NCI-H146 treated with DMSO at 0.1 percent for 48 hours (cell line): ENCODE data around the gene CREB3L2.
"Not testable (repeated sequence)": the region's sequence is repeated elsewhere in the genome, so short reads cannot be mapped to it uniquely, and the experiment has no call there.

Source experiments
- DNase-seq: peaks from one replicate; lab custom pipeline; 2025; ENCODE audit not compliant: unreplicated experiment; lab: John Stamatoyannopoulos, UW

CREB3L2 gene

DNA sequence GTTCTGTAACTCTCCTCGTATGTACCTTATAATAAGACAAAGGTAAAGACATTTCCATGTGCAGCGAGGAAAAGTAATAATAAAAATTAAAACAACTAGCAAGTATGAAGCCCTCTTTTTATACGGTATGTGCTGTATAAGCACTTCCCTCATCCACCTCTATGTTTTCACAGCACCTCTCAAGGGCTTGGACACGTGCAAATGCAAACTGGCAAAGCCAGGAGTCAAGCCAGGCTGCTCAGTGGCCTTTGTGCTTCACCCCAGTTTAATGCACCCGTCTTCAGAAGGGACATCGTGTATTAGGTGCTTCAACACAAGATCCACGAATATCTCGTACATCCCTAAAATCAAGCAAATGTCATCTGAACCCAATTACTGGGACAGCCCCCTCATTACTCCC lies 153.8 kb downstream of the CREB3L2 start:
- no peak for DNase-seq

GRCh38 chr7:137847568-137848050 lies 154.3 kb downstream of the CREB3L2 start:
- DNase-seq = no peak

- DNase-seq = no peak
Observed at GRCh38 chr7:137846827-137847567, 154.9 kb downstream of the CREB3L2 start, which contains the start of gene DGKI. Gene DGKI (minus strand): TSS chr7:137846974.

DNA sequence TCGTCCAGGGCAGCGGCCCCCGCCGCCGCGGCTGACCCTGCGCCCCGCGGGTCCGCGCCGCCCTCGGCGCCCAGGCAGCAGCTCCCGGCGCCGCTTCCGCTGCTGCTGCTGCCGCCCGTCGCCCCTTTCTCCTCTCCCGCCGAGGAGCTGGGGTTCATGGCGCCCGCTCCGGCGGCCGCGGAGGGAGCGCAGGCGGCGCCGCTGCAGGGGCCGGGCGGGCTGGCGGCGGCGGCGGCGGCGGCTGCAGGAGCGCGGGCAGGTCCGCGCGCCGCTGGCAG lies 155.4 kb downstream of the CREB3L2 start:
- no peak for DNase-seq

DNA sequence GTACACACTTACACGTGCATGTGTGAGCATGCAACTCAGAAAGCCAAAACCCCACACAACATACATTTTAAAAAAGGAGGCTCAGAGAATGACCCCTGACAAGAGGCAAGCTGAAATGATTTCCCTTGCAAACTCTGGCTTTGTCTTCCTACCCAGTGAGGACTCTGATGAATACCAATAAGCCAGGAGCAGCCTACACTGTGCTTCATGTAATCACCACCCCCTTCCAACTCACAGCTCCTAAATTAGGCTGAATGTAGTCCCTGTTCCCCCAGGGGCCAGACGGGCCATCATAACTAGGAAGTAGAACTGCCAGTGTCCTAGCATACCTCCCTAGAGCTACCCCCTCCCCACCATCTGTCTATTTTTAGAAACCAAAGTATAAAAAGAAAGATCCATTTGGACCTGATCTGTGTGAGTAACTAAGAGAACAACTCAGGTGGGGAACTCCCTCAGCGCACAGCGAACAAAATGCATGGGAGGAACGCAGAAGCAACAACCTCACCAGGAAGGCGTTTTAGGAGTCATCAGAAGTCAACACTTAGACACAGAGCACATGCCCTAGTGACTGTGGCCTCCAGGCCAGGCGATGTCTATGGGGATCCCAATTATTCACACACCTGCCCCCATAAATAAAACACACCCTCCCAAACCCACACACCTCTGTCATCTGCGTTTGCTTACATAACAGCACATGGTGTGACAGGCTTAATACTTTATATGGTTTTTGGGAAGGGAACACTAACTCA lies 157.0 kb downstream of the CREB3L2 start:
- DNase-seq = no peak

DNA sequence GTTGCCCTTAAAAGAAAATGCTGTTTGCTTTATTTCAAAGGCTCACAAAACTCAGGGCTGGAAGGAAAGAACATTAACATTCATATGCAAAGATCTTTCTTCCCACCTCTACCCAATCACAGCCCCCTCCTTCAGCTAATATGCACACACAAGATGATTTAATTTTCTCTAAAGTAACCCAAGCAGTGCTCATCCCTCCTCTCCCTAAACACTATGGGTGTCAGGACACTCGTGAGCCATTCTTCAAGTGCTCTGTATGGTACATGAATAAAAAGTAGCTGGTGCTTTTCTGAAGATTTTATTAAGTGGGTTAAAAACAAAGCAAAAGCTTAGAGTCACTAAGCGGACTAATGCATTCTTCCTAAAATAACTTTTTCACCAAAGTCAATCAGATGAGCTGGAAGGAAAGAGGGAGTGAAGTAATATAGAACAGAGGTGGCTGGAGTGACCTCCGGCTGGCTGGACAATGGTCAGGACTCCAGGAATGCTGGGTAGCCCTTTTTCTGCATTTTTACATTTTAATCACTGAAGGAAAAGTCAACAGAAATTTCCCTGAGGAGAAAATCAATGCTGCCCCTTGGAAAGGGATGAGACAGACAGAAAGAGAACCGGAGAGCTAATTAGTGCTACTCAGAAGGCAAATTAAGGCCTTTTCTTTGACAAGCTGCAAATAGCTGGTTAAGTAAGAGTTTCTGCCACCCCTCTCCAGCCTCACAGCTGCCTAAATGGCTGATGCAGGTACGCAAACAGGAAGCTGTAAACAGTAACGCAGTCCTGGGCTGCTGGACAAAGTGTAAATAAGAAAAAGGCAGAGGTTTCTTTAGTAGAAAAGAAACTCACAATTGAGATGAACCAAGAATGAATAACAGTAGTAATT lies 161.7 kb downstream of the CREB3L2 start:
- peak; percentile 67 for DNase-seq

- DNase-seq = no peak
Observed at GRCh38 chr7:137838706-137839315, 163.1 kb downstream of the CREB3L2 start.

GRCh38 chr7:137836541-137836940 lies 165.3 kb downstream of the CREB3L2 start:
- DNase-seq = no peak

- no peak for DNase-seq
Observed at GRCh38 chr7:137836113-137836509, 165.8 kb downstream of the CREB3L2 start.

DNA sequence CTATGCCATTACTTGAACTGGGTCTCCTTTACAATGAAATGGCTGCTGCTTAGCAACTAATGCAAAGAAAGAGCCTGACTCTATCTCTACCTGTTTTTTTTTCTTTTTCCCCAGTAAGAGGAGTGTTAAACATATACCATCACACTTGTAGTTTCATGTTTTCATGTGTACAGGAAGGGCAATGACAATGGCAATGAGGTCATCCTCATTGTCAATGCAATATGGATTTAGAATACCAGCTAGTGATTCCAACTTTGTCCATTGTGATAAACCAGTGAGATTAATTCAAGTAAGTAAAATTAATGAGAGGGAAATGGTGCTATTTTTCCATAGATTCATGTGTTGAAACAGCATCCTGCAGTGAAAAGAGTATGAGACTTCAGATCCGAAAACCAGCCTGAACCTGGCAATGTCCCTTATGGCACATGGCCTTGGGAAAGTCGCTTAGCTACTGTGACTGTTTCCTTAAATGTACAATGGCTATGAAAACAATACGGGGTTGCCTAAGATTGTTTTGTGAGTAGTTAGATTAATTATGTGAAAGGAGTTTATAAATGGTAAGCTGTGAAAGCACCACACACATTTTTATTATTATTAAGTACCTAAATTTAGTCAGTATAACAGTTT lies 166.3 kb downstream of the CREB3L2 start:
- DNase-seq = no peak

DNA sequence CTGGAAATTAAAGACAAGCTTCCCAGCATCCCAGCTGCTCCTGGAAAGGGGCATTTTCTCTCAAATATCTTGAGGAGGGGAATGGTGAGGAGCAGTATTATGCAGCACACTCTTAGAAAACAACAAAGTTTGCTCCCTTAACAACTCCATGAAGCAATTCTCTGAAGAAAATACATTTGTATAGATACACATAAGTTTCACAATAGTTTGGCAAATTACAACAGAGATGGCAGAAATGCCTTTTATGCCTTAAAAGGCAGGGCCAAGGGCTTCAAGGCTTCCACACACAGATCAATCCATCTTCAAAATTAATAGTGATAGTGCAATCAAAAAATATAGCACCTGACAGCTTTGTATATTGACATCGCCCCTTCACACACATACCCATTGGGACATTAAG lies 167.3 kb downstream of the CREB3L2 start:
- no peak for DNase-seq

GRCh38 chr7:137832990-137833389 lies 168.9 kb downstream of the CREB3L2 start:
- DNase-seq = not testable (repeated sequence)

- no peak for DNase-seq
Observed at GRCh38 chr7:137832382-137832781, 169.5 kb downstream of the CREB3L2 start.

DNA sequence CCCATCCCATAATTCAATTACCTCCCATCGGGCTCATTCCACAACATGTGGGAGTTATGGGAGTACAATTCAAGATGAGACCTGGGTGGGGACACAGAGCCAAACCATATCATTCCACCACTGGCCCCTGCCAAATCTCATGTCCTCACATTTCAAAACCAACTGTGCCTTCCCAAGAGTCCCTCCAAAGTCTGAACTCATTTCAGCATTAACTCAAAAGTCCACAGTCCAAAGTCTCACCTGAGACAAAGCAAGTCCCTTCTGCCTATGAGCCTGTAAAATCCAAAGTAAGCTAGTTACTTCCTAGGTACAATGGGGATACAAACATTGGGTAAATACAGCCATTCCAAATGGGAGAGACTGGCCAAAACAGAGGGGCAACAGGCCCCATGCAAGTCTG lies 170.3 kb downstream of the CREB3L2 start:
- DNase-seq = not testable (repeated sequence)

DNA sequence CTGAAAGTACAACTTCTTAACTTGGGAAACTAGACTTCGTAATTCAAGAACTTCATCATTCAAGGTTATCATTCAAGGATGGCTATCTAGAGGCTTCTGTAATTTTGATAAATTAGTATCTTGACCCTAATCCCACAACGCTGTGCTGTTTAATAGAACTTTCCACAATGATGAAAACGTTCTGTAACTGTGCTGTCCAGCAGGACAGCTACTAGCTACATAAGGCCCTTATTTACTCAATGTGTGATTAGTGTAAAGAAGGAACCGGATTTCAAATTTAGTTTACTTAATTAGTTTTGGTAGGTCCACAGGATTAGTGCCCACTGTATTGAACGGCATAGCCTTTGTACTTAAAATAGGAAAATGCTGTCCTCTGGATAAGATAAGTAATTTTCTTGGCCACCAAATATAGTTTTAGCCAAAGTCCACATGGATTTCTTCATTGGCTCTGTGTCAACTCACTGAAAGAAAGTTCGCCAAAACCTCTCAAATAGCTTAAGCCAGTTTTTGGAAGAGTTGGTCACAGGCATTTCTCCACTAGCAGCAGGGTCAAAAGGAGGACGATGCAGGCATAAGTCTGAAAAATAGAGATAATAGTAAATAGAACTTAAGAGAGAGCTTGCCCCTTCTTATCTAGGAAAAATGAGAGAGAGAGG lies 172.4 kb downstream of the CREB3L2 start:
- DNase-seq = no peak

- DNase-seq = no peak
Observed at GRCh38 chr7:137828456-137828855, 173.4 kb downstream of the CREB3L2 start.

DNA sequence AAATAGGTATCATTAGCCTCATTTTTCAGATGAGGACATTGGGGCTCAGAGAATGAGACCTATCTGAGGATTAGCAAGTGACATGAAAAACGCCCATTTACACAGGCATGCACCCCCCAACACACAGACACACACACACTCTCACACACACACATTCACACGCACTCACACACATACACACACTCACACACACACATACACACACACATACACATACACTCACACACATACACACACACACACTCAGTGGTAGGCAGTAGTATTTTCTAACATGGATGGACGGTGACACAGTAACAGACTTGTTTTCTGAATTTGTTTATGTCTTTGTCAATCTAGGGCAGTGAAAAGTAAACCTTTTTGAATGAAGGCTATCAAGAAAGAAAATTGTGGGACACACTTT lies 176.4 kb downstream of the CREB3L2 start:
- no peak for DNase-seq
